Measurements from ENCODE around the gene PIBF1. TPM values are rescaled to one million over a fixed set of nuclear protein-coding genes. Genes with fewer than 3 reads are reported as not detected.
A peak's percentile ranks its signal among the peaks of the same experiment; 100 is the strongest.

The PIBF1 gene
- total and polyA plus RNA-seq, 7 donors, result 6.5 to 24.0 (median 17.7) TPM

DNA sequence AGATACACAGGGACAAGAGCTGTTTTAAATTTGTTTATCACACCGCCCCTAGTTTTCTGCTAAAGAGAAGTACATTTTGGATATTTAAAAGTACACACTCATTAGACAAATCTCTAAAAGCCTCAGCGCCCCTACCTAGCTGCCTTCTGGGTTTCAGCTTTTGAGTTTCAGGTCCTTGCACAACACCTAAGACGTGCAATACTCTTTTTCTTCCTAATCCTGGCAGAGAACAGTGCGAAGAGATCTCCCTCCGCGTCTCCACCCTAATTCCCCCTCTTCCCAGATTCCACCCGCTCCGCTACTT is 276.5 kb downstream of the PIBF1 start:
- 1 to 2% methylated on average over 8 of the region's 8 CpGs for WGBS, 2 donors

GRCh38 chr13:73058736-73059459 is 277.0 kb downstream of the PIBF1 start, which contains the start of gene KLF5:
Gene KLF5, plus strand, starts transcription at chr13:73059005. Its CDS starts 323 bp downstream, at chr13:73059328.
- Histone ChIP-seq H3K27ac (peak within 1 kb of the TSS; percentile 78 to 85 (median 80)), H3K27me3 (no peaks in the 10 kb centered on the region), H3K36me3 (no peaks in the 10 kb centered on the region), H3K9me3 (no peaks in the 10 kb centered on the region), H3K4me1 (peaks cover 0 to 18% (median 11%) of the 10 kb centered on the region in 4 donors), H3K4me3 (peak within 1 kb of the TSS; percentile 66 to 98 (median 88))
- intact Hi-C loops (cut with DNase I), result loop anchor here (5.0 kb wide), 2 partner anchors 277 to 648 kb away; partner anchors contain the start of genes DIS3 and PIBF1
- DNase-seq, result peak; percentile 97
- 0 to 1% methylated on average over 93 of the region's 93 CpGs for WGBS, 2 donors
- TF ChIP-seq, protein P1, sequence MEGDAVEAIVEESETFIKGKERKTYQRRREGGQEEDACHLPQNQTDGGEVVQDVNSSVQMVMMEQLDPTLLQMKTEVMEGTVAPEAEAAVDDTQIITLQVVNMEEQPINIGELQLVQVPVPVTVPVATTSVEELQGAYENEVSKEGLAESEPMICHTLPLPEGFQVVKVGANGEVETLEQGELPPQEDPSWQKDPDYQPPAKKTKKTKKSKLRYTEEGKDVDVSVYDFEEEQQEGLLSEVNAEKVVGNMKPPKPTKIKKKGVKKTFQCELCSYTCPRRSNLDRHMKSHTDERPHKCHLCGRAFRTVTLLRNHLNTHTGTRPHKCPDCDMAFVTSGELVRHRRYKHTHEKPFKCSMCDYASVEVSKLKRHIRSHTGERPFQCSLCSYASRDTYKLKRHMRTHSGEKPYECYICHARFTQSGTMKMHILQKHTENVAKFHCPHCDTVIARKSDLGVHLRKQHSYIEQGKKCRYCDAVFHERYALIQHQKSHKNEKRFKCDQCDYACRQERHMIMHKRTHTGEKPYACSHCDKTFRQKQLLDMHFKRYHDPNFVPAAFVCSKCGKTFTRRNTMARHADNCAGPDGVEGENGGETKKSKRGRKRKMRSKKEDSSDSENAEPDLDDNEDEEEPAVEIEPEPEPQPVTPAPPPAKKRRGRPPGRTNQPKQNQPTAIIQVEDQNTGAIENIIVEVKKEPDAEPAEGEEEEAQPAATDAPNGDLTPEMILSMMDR (IDR thresholded peaks at IDR 0.05), result no peak
- TF ChIP-seq EP300 (IDR thresholded peaks at IDR 0.05), result no peak
- TF ChIP-seq POLR2AphosphoS5 (IDR thresholded peaks at IDR 0.05), result peak; percentile 88 to 99 (median 91)
- peak; percentile 66 to 94 for TF ChIP-seq POLR2A (IDR thresholded peaks at IDR 0.05)

More for the DNA sequence above, 276.5 kb downstream of the PIBF1 start:
- no peak for TF ChIP-seq POLR2AphosphoS5 (IDR thresholded peaks at IDR 0.05)
- TF ChIP-seq, protein P1 (IDR thresholded peaks at IDR 0.05), result no peak
- TF ChIP-seq EP300 (IDR thresholded peaks at IDR 0.05), result no peak
- no peak for TF ChIP-seq POLR2A (IDR thresholded peaks at IDR 0.05)
- intact Hi-C loops (cut with DNase I), result loop anchor here (5.0 kb wide), 2 partner anchors 276 to 649 kb away; partner anchors contain the start of genes DIS3 and PIBF1
- DNase-seq, result no peak
- H3K4me3 ChIP-seq, result peak overlapping the region; percentile 66 to 98 (median 88)
- no peaks in the 10 kb centered on the region for H3K9me3 ChIP-seq
- no peaks in the 10 kb centered on the region for H3K27me3 ChIP-seq
- peaks cover 0 to 18% (median 11%) of the 10 kb centered on the region in 4 donors for H3K4me1 ChIP-seq
- H3K36me3 ChIP-seq, result no peaks in the 10 kb centered on the region
- H3K27ac ChIP-seq, result peak overlapping the region; percentile 78 to 85 (median 80)

GRCh38 chr13:73059460-73060250 is 277.7 kb downstream of the PIBF1 start:
- 0 to 1% methylated on average over 68 of the region's 68 CpGs for WGBS, 2 donors
- H3K4me3 ChIP-seq, result peak overlapping the region; percentile 66 to 98 (median 88)
- intact Hi-C loops (cut with DNase I), result loop anchor here (5.0 kb wide), 2 partner anchors 277 to 648 kb away; partner anchors contain the start of genes DIS3 and PIBF1
- H3K4me1 ChIP-seq, result peaks cover 0 to 18% (median 11%) of the 10 kb centered on the region in 4 donors
- H3K9me3 ChIP-seq, result no peaks in the 10 kb centered on the region
- no peaks in the 10 kb centered on the region for H3K36me3 ChIP-seq
- H3K27ac ChIP-seq, result peak overlapping the region; percentile 78 to 85 (median 80)
- no peaks in the 10 kb centered on the region for H3K27me3 ChIP-seq
- no peak for TF ChIP-seq EP300 (IDR thresholded peaks at IDR 0.05)
- TF ChIP-seq, protein P1 (IDR thresholded peaks at IDR 0.05), result no peak
- no peak for TF ChIP-seq POLR2A (IDR thresholded peaks at IDR 0.05)
- TF ChIP-seq POLR2AphosphoS5 (IDR thresholded peaks at IDR 0.05), result no peak
- peak; percentile 68 for DNase-seq

GRCh38 chr13:73060251-73061160 is 278.6 kb downstream of the PIBF1 start:
- no peaks in the 10 kb centered on the region for H3K36me3 ChIP-seq
- no peak for TF ChIP-seq POLR2AphosphoS5 (IDR thresholded peaks at IDR 0.05)
- TF ChIP-seq, protein P1 (IDR thresholded peaks at IDR 0.05), result no peak
- no peak for TF ChIP-seq EP300 (IDR thresholded peaks at IDR 0.05)
- no peak for TF ChIP-seq POLR2A (IDR thresholded peaks at IDR 0.05)
- WGBS, 2 donors, result 3 to 17% methylated on average over 26 of the region's 26 CpGs
- H3K4me3 ChIP-seq, result peak overlapping the region; percentile 66 to 98 (median 88)
- H3K9me3 ChIP-seq, result no peaks in the 10 kb centered on the region
- H3K27ac ChIP-seq, result peak overlapping the region; percentile 78 to 85 (median 80)
- peaks cover 0 to 18% (median 11%) of the 10 kb centered on the region in 4 donors for H3K4me1 ChIP-seq
- H3K27me3 ChIP-seq, result no peaks in the 10 kb centered on the region
- DNase-seq, result no peak
- intact Hi-C loops (cut with DNase I), result no loop called here
